Cardiac muscle cell (in vitro differentiated cells and primary cell): Measurements from ENCODE around the gene ISM2. TPM values are rescaled to one million over a fixed set of nuclear protein-coding genes. Genes with fewer than 3 reads are reported as not detected.

Experiments
- DNase-seq, 2 donors: peaks; one replicate each; pipeline versions ENCODE4 v3.0.0 to v3.0.0-alpha.2; 2010 to 2017; ENCODE audit warnings: low read depth in 1 of 2, low spot score in 1 of 2
- H3K27ac ChIP-seq: fragments of 200-600 bp; sonication (generic); 2 replicates; pipeline ENCODE4 v1.5.1; 2016
- H3K27me3 ChIP-seq: fragments of 200-600 bp; sonication (generic); 2 replicates; pipeline ENCODE4 v1.6.0; 2016; ENCODE audit warnings: control low read depth
- H3K36me3 ChIP-seq: fragments of 200-600 bp; sonication (generic); 2 replicates; pipeline ENCODE4 v1.5.1; 2016; ENCODE audit warnings: control low read depth
- H3K4me1 ChIP-seq: fragments of 200-600 bp; sonication (generic); 2 replicates; pipeline ENCODE4 v1.8.1; 2017; ENCODE audit warnings: low read depth, mild to moderate bottlenecking, mixed run types
- H3K4me3 ChIP-seq: fragments of 200-600 bp; sonication (generic); 2 replicates; pipeline ENCODE4 v1.5.1; 2016; ENCODE audit warnings: mild to moderate bottlenecking
- H3K9me3 ChIP-seq: fragments of 200-600 bp; sonication (generic); 2 replicates; pipeline ENCODE4 v1.5.1; 2017; ENCODE audit warnings: low read depth, mild to moderate bottlenecking, control low read depth
- polyA plus RNA-seq: library from polyadenylated mRNA; unstranded; fragments of >200 nt; fragmentation: Nextera tagmentation; extraction: Ambion mirVana; gene quantifications from 2 replicates; pipeline ENCODE4 v1.2.1, GENCODE V29; 2016
- total RNA-seq: library from RNA; depleted of rRNA; stranded (reverse); fragments of >200 nt; gene quantifications from 2 replicates; pipeline ENCODE4 v1.2.3, GENCODE V29; 2016
- TF ChIP-seq, protein P1 (sequence below): IDR thresholded peaks from 2 replicates; pipeline ENCODE4 v1.5.1; 2012; ENCODE audit warnings: low read depth, mild to moderate bottlenecking, low read length

The ISM2 gene
- total and polyA plus RNA-seq, 2 experiments from 2014 or later, result 0.83 TPM; not detected in 1

DNA sequence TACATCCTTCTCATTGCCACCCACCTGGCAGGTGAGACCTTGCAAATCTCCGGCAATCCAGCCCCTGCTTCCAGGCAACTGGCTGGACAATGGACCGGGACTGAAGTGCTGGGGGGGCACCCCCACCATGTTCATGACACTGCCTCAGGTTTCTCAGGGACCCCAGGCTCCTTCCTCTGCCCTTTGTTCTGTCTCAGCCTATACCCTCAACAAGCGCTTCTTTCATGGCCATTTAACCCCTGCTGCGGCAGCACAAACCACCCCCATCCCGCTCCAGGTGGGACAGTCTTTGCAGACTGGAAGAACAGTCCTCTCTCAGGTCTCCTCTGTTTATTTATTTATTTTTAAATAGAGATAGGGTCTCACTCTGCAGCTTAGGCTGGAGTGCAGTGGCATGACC lies 7.6 kb downstream of the ISM2 start:
- TF ChIP-seq, protein P1, sequence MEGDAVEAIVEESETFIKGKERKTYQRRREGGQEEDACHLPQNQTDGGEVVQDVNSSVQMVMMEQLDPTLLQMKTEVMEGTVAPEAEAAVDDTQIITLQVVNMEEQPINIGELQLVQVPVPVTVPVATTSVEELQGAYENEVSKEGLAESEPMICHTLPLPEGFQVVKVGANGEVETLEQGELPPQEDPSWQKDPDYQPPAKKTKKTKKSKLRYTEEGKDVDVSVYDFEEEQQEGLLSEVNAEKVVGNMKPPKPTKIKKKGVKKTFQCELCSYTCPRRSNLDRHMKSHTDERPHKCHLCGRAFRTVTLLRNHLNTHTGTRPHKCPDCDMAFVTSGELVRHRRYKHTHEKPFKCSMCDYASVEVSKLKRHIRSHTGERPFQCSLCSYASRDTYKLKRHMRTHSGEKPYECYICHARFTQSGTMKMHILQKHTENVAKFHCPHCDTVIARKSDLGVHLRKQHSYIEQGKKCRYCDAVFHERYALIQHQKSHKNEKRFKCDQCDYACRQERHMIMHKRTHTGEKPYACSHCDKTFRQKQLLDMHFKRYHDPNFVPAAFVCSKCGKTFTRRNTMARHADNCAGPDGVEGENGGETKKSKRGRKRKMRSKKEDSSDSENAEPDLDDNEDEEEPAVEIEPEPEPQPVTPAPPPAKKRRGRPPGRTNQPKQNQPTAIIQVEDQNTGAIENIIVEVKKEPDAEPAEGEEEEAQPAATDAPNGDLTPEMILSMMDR, result no peak
- no peak for DNase-seq
- Histone ChIP-seq H3K4me3 (no peak overlapping the region), H3K27me3 (no peaks in the 10 kb centered on the region), H3K4me1 (no peaks in the 10 kb centered on the region), H3K36me3 (no peaks in the 10 kb centered on the region), H3K9me3 (no peaks in the 10 kb centered on the region), H3K27ac (no peak overlapping the region)

DNA sequence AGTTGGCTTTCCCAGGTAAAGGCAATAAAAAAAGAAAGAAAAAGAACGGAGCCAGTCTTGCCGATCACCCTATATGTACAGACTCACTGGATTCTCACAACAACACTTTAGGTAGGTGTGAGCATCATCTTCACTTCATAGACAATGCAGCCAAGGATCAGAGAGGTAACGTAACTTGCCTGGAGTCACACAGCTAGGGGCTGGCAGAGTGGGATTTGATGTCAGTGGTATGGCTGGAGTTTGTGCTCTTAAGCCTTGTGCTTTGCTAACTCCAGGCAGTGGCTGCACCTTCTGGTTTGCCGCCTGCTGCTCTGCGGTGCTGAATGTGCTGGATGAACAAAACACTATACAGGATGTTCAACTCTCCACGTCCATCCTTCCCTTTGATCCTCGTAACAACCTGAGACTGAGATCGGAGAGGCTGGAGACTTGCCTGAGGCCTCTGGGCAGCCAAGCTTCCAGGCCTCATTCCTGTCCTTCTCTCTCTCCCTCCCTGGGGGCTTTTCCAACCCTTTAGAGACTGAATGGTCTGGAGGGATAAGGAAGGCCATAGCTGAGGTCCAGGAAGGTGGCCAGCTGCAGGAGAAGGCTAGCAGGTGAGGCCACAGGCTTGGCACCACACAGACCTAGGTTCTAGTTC lies 8.1 kb downstream of the ISM2 start:
- no peak overlapping the region for H3K4me3 ChIP-seq
- TF ChIP-seq, protein P1, result no peak
- H3K9me3 ChIP-seq, result no peaks in the 10 kb centered on the region
- DNase-seq, result no peak
- no peaks in the 10 kb centered on the region for H3K27me3 ChIP-seq
- H3K4me1 ChIP-seq, result no peaks in the 10 kb centered on the region
- no peaks in the 10 kb centered on the region for H3K36me3 ChIP-seq
- H3K27ac ChIP-seq, result no peak overlapping the region

DNA sequence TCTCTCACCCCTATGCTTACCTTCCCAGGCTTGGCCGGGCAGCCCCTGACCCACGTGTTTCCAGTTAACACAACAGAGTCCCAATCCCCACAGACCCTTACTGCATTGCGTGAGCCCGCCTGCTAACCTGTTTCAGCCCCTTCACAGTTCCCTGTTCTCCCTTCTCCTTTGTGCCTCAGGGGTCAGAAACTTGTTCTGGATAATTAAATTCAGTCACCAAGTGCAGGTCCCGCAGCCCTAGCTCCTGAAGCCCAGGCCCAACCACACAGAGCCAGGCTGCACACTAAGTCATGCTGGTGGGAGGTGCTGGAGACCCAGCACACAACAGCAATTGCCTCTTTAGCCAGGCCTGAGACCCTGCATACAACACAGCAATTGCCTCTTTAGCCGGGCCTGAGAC lies 9.6 kb downstream of the ISM2 start:
- no peak overlapping the region for H3K27ac ChIP-seq
- no peak for DNase-seq
- no peaks in the 10 kb centered on the region for H3K27me3 ChIP-seq
- no peaks in the 10 kb centered on the region for H3K9me3 ChIP-seq
- H3K4me1 ChIP-seq, result no peaks in the 10 kb centered on the region
- H3K36me3 ChIP-seq, result no peaks in the 10 kb centered on the region
- H3K4me3 ChIP-seq, result no peak overlapping the region
- TF ChIP-seq, protein P1, result no peak

DNA sequence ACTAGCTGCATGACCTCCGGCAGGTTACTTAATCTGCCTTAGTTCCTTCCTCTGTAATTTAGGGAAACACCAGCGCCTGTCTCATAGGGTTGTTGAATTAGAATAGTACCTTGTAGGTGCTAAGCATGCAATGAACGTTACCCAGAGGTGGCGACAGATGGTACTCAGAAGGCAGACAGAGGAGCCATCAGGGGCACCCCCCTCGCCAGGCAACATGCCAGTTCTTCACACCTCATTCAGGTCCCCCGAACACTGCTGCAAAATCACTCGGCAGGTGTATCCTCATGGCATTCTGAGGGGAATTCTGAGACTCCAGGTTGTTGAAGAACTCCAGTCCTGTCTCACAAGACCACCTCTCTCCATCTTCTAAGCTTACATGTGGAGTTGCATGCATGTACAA lies 10.1 kb downstream of the ISM2 start:
- Histone ChIP-seq H3K4me3 (no peak overlapping the region), H3K36me3 (no peaks in the 10 kb centered on the region), H3K27ac (no peak overlapping the region), H3K9me3 (no peaks in the 10 kb centered on the region), H3K27me3 (no peaks in the 10 kb centered on the region), H3K4me1 (no peaks in the 10 kb centered on the region)
- DNase-seq, result no peak
- TF ChIP-seq, protein P1, result no peak

DNA sequence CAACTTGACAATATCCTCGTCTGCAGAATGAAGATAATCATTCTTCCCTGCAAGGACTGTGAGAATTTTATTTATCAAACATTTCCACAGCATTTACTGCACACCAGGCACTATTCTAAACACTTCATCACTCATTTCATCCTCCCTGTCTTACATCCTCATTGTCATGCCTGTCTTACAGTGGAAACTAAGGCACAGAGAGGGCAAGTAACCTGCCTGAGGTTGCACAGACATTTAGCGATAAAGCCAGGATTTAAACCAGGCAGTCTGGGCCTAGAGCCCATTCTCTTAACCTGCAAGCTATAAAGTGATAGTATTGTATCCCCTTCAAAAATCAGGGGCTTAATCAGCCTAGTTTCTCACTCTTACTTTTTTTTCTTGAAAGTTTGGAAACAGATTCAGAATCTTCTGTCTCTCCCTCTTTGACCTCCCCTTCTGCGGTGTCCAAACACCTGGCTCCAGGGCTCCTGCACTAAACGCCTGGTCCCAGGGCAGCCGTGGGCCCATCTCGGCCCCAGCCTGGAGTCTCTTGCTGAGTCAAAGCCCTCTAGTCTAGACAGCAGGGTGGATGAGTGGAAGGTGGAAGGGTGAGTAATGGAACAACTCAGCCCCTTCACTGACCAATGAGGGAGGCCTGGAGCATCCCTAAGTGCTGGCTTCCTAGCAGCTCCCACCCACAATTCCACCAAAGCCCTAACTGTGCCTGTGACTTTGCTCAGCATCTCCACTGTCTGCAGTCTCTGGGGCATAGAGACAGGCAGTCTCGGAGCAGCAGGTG lies 12.5 kb downstream of the ISM2 start:
- no peaks in the 10 kb centered on the region for H3K4me1 ChIP-seq
- H3K27me3 ChIP-seq, result no peaks in the 10 kb centered on the region
- H3K36me3 ChIP-seq, result no peaks in the 10 kb centered on the region
- no peak overlapping the region for H3K4me3 ChIP-seq
- no peak for DNase-seq
- no peak overlapping the region for H3K27ac ChIP-seq
- TF ChIP-seq, protein P1, result no peak
- no peaks in the 10 kb centered on the region for H3K9me3 ChIP-seq
